Adrenal gland (tissue), 5 donors: ENCODE measurements around the gene ERF.

Source experiments
- CTCF ChIP-seq, 6 experiments: fragments of 450-650 bp in 4 of 6; fragments of 200-600 bp in 2 of 6; sonication (generic) in 1 of 6; IDR thresholded peaks; 1 replicate in 5 of 6; 2 replicates in 1 of 6; pipeline versions ENCODE4 v1.5.1 to v1.8.0; 2016 to 2021; ENCODE audit warnings: antibody characterized with exemption in 6 of 6, mild to moderate bottlenecking in 2 of 6, moderate library complexity in 1 of 6
- POLR2A ChIP-seq, 2 donors: fragments of 450-650 bp; IDR thresholded peaks; one replicate each; pipeline ENCODE4 v1.6.1; 2017; ENCODE audit warnings: antibody characterized with exemption in 2 of 2, mild to moderate bottlenecking in 2 of 2, moderate library complexity in 1 of 2
- donor health status: DM: no; HTN: no; CAD: no.

DNA sequence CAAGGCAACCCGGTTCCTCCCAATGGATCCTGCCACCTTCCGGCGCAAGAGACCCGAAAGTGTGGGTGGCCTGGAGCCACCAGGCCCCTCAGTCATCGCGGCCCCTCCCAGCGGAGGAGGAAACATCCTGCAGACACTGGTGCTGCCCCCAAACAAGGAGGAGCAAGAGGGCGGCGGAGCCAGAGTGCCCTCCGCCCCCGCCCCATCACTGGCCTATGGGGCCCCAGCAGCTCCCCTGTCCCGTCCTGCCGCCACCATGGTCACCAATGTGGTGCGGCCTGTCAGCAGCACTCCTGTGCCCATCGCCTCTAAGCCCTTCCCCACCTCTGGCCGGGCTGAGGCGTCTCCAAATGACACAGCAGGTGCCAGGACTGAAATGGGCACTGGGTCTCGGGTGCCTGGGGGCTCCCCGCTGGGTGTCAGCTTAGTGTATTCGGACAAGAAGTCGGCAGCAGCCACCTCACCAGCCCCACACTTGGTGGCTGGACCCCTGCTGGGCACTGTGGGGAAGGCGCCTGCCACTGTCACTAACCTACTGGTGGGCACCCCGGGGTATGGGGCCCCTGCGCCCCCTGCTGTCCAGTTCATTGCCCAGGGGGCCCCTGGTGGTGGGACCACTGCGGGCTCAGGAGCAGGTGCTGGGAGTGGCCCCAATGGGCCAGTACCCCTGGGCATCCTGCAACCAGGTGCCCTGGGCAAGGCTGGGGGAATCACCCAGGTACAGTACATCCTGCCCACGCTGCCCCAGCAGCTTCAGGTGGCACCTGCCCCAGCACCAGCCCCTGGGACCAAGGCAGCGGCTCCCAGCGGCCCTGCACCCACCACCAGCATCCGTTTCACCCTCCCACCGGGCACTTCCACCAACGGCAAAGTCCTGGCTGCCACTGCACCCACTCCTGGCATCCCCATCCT lies 35.9 kb upstream of the ERF start:
- peak in 5 of 6 experiments; percentile 23 to 39 (median 33) for TF ChIP-seq CTCF (IDR thresholded peaks at IDR 0.05)
- TF ChIP-seq POLR2A (IDR thresholded peaks at IDR 0.05) = no peak
